ENCODE measurements around the gene SLC12A6. TPM values are rescaled to one million over a fixed set of nuclear protein-coding genes. Genes with fewer than 3 reads are reported as not detected.

SLC12A6 gene
- total RNA-seq, 4 donors from 2014 or later = 9.2 to 52.6 (median 26.9) TPM

DNA sequence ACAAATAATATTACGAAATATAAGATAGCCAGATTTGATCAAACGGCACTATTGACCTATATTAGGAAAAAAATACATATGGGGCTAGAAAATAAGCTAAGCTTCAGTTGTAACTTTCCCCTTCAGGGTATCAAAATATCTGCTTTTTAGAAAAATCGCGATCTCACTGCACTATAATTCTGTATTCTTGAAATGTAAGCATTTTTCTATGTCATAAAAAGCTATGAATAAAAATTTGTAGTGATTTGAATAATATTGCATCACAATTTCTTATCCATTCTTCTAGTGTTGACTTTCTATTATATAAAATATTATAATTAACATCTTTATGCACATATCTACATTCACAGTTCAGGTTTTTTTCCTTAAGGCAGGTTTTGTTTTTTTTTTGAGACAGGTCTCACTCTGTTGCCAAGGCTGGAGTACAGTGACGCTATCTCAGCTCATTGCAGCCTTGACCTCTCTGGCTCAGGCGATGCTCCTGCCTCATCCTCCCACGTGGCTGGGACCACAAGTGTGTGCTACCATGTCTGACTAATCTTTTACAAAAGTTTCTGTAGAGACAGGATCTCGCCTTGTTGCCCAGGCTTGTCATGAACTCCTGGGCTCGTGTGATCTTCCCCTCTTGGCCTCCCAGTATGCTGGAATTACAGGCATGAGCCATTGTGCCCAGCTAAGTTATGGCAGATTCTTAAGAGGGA lies 91.2 kb downstream of the SLC12A6 start:
- in situ Hi-C loops (cut with MboI; ENCODE audit: low pct_ligation_motif_present in 1 of 4, low pct_unique_long_range_greater_than_20kb in 1 of 4, low sequenced_read_pairs in 3 of 4) (loop anchor here in 3 of 4 donors (10.0 to 25.0 kb wide), 4 partner anchors 98 to 341 kb away; partner anchors contain the start of genes GOLGA8B (in 2 of the 3), LPCAT4 (in 2 of the 3), NOP10 (in 1 of the 3) and NUTM1 (in 1 of the 3)), intact Hi-C loops (cut with DNase I; ENCODE audit: low total_unique reads) (loop anchor here (10.0 kb wide), 1 partner anchor 118 kb away; the partner anchor contains the start of gene LPCAT4)
- H3K36me3 ChIP-seq = peaks cover 0 to 53% (median 5%) of the 10 kb centered on the region in 4 donors
- no peaks in the 10 kb centered on the region for H3K4me1 ChIP-seq
- TF ChIP-seq EP300 (IDR thresholded peaks at IDR 0.05; ENCODE audit: low read depth) = no peak
- TF ChIP-seq, protein P1, sequence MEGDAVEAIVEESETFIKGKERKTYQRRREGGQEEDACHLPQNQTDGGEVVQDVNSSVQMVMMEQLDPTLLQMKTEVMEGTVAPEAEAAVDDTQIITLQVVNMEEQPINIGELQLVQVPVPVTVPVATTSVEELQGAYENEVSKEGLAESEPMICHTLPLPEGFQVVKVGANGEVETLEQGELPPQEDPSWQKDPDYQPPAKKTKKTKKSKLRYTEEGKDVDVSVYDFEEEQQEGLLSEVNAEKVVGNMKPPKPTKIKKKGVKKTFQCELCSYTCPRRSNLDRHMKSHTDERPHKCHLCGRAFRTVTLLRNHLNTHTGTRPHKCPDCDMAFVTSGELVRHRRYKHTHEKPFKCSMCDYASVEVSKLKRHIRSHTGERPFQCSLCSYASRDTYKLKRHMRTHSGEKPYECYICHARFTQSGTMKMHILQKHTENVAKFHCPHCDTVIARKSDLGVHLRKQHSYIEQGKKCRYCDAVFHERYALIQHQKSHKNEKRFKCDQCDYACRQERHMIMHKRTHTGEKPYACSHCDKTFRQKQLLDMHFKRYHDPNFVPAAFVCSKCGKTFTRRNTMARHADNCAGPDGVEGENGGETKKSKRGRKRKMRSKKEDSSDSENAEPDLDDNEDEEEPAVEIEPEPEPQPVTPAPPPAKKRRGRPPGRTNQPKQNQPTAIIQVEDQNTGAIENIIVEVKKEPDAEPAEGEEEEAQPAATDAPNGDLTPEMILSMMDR (IDR thresholded peaks at IDR 0.05) = no peak
- no peak for TF ChIP-seq POLR2AphosphoS5 (IDR thresholded peaks at IDR 0.05)
- no peak for TF ChIP-seq POLR2A (IDR thresholded peaks at IDR 0.05)
- 84 to 99% methylated on average over 6 to 9 of the region's 9 CpGs for WGBS, 2 donors (ENCODE audit: low coverage in 1 of 2)
- H3K9me3 ChIP-seq = no peaks in the 10 kb centered on the region
- no peak overlapping the region for H3K27ac ChIP-seq
- DNase-seq = no peak
- H3K4me3 ChIP-seq = no peak overlapping the region
- H3K27me3 ChIP-seq = no peaks in the 10 kb centered on the region

DNA sequence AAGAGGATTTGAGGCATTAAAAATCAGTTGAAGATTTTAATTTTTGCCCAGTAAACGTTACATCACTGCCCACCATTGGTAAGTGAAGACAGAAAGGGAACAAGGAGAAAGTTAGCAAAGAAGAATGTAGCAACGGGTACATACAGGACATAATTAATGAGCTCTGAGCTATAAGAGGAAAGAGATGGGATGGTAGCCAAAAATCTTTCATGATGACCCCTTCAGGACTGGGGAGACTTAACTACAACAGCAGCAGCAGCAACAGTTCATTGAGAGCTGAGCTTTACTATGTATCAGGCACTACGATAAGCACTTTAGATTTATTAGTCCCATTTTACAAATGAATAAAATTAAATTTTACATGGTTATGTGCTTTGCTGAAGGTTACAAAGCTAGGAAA lies 94.4 kb downstream of the SLC12A6 start:
- Histone ChIP-seq H3K27me3 (no peaks in the 10 kb centered on the region), H3K27ac (no peak overlapping the region), H3K4me1 (no peaks in the 10 kb centered on the region), H3K4me3 (no peak overlapping the region), H3K9me3 (no peaks in the 10 kb centered on the region), H3K36me3 (peaks cover 0 to 41% (median 8%) of the 10 kb centered on the region in 4 donors)
- DNase-seq = no peak
- no peak for TF ChIP-seq EP300 (IDR thresholded peaks at IDR 0.05; ENCODE audit: low read depth)
- no peak for TF ChIP-seq POLR2AphosphoS5 (IDR thresholded peaks at IDR 0.05)
- TF ChIP-seq, protein P1 (IDR thresholded peaks at IDR 0.05) = no peak
- no peak for TF ChIP-seq POLR2A (IDR thresholded peaks at IDR 0.05)
- WGBS, 2 donors (ENCODE audit: low coverage in 1 of 2) = 63 to 82% methylated on average over 3 of the region's 3 CpGs
- intact Hi-C loops (cut with DNase I; ENCODE audit: low total_unique reads) = loop anchor here (10.0 kb wide), 1 partner anchor 122 kb away; the partner anchor contains the start of gene LPCAT4
- in situ Hi-C loops (cut with MboI; ENCODE audit: low pct_ligation_motif_present in 1 of 4, low pct_unique_long_range_greater_than_20kb in 1 of 4, low sequenced_read_pairs in 3 of 4) = loop anchor here in 3 of 4 donors (10.0 to 25.0 kb wide), 4 partner anchors 102 to 344 kb away; partner anchors contain the start of genes GOLGA8B (in 2 of the 3), LPCAT4 (in 2 of the 3), NOP10 (in 1 of the 3) and NUTM1 (in 1 of the 3)

DNA sequence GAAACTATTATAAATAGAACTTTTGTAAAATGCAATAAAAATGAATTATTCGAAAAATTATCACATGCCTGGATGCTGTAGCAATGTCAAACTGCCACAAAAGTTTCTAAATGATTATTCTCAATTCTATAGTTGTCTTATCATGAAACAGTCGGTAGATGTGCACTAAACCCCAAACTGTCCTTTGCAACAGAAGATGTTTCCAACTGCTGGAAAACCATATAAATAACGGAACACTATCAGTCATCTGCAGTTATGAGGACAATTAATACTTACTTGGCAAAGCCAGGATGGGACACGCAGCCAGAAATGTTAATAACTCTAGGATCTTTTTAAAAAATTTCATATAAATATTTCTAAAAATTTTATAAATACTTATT lies 95.3 kb downstream of the SLC12A6 start:
- peaks cover 0 to 47% (median 9%) of the 10 kb centered on the region in 4 donors for H3K36me3 ChIP-seq
- no peak for DNase-seq
- no peak for TF ChIP-seq POLR2AphosphoS5 (IDR thresholded peaks at IDR 0.05)
- no peak for TF ChIP-seq POLR2A (IDR thresholded peaks at IDR 0.05)
- TF ChIP-seq, protein P1 (IDR thresholded peaks at IDR 0.05) = no peak
- no peak for TF ChIP-seq EP300 (IDR thresholded peaks at IDR 0.05; ENCODE audit: low read depth)
- no peak overlapping the region for H3K27ac ChIP-seq
- WGBS, 2 donors (ENCODE audit: low coverage in 1 of 2) = 73 to 81% methylated on average over 4 of the region's 4 CpGs
- H3K27me3 ChIP-seq = no peaks in the 10 kb centered on the region
- in situ Hi-C loops (cut with MboI; ENCODE audit: low pct_ligation_motif_present in 1 of 4, low pct_unique_long_range_greater_than_20kb in 1 of 4, low sequenced_read_pairs in 3 of 4) = loop anchor here in 3 of 4 donors (10.0 to 25.0 kb wide), 4 partner anchors 102 to 345 kb away; partner anchors contain the start of genes GOLGA8B (in 2 of the 3), LPCAT4 (in 2 of the 3), NOP10 (in 1 of the 3) and NUTM1 (in 1 of the 3)
- no peaks in the 10 kb centered on the region for H3K4me1 ChIP-seq
- intact Hi-C loops (cut with DNase I; ENCODE audit: low total_unique reads) = loop anchor here (10.0 kb wide), 1 partner anchor 122 kb away; the partner anchor contains the start of gene LPCAT4
- H3K9me3 ChIP-seq = no peaks in the 10 kb centered on the region
- H3K4me3 ChIP-seq = no peak overlapping the region

Measured in transverse colon (tissue), 4 donors.